ENCODE results near the gene SDC3.

SDC3 gene

DNA sequence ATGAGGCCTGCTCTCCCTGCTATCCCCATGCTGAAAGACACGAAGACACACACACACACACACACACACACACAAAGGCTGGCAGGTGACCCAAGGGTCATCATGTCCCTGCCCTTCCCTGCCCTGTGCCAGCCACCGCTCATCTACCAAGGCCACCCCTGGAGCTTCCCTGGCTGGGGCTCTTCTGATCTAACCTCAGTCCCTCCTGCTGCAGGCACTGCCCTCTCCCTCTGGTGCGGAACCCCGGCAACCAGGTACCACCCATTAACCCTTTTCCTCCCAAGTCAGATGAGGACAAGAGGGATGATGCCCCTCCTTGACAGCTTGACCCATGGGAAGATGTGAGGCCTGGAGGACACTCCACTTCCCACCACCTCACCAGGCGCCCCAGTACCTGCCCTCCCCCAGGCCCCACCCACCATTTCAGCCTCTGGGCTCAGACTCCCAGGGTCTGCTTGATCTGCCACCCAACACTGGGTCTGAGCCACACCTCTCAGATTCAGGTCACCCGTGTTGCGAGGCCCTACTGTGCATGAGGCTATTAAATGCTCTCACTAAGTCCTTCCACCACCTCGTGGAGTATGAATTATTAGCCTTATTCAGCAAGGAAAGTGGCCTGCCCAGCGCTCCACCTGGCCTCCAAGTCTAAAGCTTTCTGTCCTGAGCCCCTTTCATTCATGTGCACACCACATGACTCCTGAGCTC is 2.5 kb downstream of the SDC3 start:
- Mint-ChIP-seq H3K4me3 (no peak overlapping the region), H3K36me3 (no peaks in the 10 kb centered on the region), H3K27ac (no peak overlapping the region), H3K4me1 (peaks cover 14% of the 10 kb centered on the region), H3K9me3 (no peaks in the 10 kb centered on the region), H3K27me3 (peaks cover 77% of the 10 kb centered on the region)
- CTCF ChIA-PET, result interaction anchor here (1.3 to 2.3 kb wide), 3 partner anchors 104 to 185 kb away, joined by 3 to 12 read pairs (median 5); no protein-coding TSS in a partner anchor
- no peak for DNase-seq

DNA sequence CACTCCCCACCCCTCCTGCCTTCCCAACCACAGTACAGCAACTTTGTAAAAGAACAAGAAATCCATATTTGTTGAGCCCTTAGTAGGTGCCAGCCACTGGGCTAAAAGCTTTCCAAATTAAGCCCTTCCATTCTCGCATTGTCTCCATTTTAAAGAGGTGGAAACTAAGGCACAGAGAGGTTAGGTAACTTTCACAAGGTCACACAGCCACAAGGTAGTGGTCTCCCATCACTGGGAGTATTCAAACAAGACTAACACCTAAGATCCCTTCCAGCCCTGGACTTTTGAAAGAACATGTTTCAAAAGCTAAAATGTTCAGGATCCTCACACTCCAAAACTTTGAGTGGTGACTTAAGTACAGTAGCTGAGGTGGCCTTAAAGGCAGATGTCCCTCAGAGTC is 3.2 kb downstream of the SDC3 start:
- peaks cover 14% of the 10 kb centered on the region for H3K4me1 Mint-ChIP-seq
- no peak for DNase-seq
- H3K9me3 Mint-ChIP-seq, result no peaks in the 10 kb centered on the region
- no peak overlapping the region for H3K4me3 Mint-ChIP-seq
- H3K36me3 Mint-ChIP-seq, result no peaks in the 10 kb centered on the region
- H3K27me3 Mint-ChIP-seq, result peaks cover 73% of the 10 kb centered on the region
- CTCF ChIA-PET, result interaction anchor here (1.8 to 2.3 kb wide), 3 partner anchors 103 to 184 kb away, joined by 5 to 12 read pairs (median 5); no protein-coding TSS in a partner anchor
- no peak overlapping the region for H3K27ac Mint-ChIP-seq

DNA sequence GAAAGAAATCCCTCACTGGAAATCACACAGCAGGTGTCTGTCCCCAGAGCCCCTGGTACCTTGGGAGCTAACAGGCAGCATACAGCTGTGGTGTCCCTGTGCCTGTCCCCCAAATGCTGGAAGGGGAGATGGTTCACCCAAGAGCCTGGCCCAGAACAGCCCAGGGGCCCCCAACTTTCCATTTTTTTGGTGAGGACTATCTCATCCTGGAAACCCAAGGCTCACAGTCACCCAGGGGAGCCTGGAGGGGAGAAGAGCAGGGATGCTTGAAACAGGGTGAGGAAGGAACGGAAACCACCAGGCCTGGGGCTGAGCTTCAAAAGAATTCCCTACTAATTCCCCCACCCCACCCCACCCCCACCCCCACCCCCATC is 3.6 kb downstream of the SDC3 start:
- no peak for DNase-seq
- Mint-ChIP-seq H3K27ac (no peak overlapping the region), H3K9me3 (no peaks in the 10 kb centered on the region), H3K36me3 (no peaks in the 10 kb centered on the region), H3K4me3 (no peak overlapping the region), H3K27me3 (peaks cover 69% of the 10 kb centered on the region), H3K4me1 (peaks cover 14% of the 10 kb centered on the region)
- CTCF ChIA-PET, result interaction anchor here (0.7 to 2.3 kb wide), 6 partner anchors 24 to 184 kb away, joined by 3 to 12 read pairs (median 4); no protein-coding TSS in a partner anchor

DNA sequence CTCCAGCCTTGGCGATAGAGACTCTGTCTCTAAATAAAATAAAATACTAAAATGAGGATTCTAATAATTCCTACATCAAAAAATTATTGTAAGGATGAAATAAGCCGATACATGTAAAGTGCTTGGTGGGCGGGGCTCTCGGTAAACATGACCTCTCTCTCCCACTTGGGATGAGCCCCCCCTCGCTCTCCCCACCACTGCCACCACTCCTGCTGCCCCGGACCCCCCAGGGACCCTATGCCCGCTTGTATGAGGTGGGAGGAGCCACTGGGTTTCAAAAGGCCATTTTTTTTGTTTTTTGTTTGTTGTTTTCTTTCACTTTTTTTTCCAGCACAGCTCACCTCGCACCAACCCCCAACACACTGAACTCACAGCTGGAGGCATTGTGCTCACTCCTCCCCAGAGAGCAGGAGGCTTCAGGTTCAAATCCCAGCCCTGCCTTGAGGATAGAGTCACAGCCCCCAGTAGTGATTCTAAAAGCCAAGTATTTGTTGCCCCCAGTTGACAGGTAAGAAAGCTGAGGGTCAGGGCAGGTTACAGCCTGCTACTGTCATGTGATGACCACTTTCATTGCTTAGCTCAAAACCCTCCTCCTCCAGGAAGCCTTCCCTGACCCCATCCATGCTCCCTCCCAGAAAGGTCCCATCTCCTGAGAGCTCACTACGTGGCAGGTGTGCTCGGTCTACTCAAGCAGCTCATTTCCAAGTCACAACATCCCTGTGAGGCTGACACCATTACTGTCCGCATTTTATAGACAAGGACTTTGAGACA is 4.2 kb downstream of the SDC3 start:
- no peak for DNase-seq
- Mint-ChIP-seq H3K4me1 (peaks cover 11% of the 10 kb centered on the region), H3K9me3 (no peaks in the 10 kb centered on the region), H3K27me3 (peaks cover 63% of the 10 kb centered on the region), H3K27ac (no peak overlapping the region), H3K36me3 (no peaks in the 10 kb centered on the region), H3K4me3 (no peak overlapping the region)
- CTCF ChIA-PET, result interaction anchor here (0.5 to 2.3 kb wide), 7 partner anchors 9 to 183 kb away, joined by 3 to 12 read pairs (median 3); no protein-coding TSS in a partner anchor

DNA sequence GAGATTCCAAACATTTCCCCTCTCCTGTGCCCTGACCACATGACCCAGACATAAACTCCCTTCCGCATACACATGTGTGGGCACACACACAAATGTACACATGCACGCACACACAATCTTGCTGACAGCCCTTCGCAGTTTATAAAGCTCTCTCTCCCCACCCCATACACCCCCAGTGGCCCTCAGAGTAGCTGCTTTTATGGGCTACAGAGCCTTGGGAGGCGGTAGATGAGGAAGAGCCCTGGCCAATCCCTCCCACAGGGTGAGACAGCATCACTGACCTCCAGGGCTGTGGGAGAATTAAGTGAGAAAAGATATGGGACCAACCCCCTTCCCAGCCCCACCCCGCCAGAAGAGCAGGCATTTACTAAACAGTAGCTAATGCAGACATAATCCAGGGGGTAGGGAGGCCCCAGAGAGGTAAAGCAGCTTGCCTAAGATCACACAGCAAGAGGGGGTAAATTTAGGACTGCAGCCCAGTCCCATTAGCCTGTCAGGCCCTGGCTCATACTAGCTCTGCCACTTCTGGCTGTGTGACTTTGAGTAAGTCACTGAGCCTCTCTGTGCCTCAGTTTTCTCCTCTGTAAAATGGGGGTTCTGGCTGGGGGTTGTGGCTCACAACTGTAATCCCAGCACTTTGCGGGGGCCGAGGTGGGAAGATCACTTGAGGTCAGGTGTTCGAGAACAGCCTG is 5.1 kb downstream of the SDC3 start:
- H3K9me3 Mint-ChIP-seq, result no peaks in the 10 kb centered on the region
- H3K27ac Mint-ChIP-seq, result no peak overlapping the region
- H3K36me3 Mint-ChIP-seq, result no peaks in the 10 kb centered on the region
- H3K4me3 Mint-ChIP-seq, result no peak overlapping the region
- H3K4me1 Mint-ChIP-seq, result peaks cover 6% of the 10 kb centered on the region
- CTCF ChIA-PET, result interaction anchor here (1.0 kb wide), 1 partner anchor 120 kb away, joined by 3 read pairs; no protein-coding TSS in a partner anchor
- peaks cover 59% of the 10 kb centered on the region for H3K27me3 Mint-ChIP-seq
- no peak for DNase-seq

DNA sequence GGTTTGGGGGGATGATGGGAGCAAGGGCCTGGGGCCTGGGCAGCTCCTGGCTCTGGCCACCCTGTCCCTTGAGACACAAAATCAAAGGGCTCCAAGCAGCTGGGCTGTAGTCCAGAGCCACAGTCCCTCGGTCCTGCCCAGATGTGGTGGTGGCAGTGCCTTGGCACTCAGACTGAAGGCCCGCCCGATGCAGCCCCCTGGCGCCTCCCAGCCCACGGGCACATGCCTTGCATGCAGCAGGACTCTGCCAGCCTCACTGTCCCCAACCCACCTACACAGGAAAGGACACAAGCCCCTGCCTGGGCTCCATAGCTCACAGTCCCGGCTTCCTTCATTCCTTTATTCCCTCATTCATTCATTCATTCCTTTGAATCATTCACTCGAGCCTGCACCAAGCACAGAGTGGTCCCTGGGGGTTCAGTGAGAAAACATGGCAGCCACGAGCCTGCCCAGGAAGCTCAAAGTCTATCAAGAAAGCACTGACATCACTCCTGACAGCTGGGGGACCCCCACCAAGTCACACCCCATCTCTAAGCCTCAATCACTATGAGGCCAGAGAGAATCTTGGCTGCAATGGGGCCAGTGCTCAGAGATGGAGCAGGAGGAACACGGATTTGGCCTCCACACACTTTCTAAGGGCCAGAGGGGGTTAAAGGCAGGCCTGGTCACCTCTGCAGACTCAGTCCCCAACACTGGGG is 5.8 kb downstream of the SDC3 start:
- no peak overlapping the region for H3K27ac Mint-ChIP-seq
- H3K27me3 Mint-ChIP-seq, result peaks cover 55% of the 10 kb centered on the region
- H3K4me1 Mint-ChIP-seq, result peaks cover 5% of the 10 kb centered on the region
- no peaks in the 10 kb centered on the region for H3K36me3 Mint-ChIP-seq
- CTCF ChIA-PET, result no interaction called here
- no peak overlapping the region for H3K4me3 Mint-ChIP-seq
- peak; percentile 15 for DNase-seq
- H3K9me3 Mint-ChIP-seq, result no peaks in the 10 kb centered on the region

DNA sequence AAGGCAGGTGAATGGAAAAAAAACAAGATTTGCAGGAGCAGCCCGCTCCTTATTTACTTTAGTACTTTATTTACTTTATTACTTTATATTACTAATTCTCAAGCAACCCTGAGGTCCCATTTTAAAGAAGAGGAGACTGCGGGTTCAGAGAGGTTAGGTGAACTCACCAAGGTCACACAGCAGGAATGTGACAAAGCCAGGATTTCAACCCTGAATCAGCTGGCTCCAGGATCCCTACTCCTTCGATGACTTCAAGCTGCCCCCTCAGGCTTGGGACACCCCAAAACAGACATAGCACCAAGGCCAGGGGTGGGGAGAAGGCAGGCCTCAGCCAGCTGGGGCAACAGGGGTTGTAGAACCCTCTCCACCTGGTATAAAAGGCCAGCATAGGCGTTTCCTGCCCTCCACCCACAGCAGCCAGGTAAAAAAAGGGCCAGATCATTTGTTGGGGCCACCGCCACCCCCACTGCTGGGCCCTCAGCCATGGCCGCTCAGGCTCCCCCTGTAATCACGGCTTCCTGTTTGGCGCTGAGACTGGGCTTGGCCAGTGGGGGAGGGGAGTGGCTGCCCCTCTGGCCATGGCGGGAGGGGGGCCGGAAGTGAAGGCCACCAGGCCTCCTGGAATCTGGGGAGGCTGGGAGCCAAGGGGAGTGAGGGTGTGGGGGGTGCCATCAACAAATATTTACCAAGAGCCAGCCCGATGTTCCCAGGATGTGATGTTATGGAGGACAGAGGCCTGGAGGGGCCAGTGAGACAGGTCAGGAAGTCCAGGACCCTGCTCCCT is 6.6 kb downstream of the SDC3 start:
- DNase-seq, result peak; percentile 19
- H3K4me3 Mint-ChIP-seq, result no peak overlapping the region
- H3K9me3 Mint-ChIP-seq, result no peaks in the 10 kb centered on the region
- no peaks in the 10 kb centered on the region for H3K36me3 Mint-ChIP-seq
- H3K27ac Mint-ChIP-seq, result no peak overlapping the region
- CTCF ChIA-PET, result interaction anchor here (1.4 kb wide), 1 partner anchor 100 kb away, joined by 3 read pairs; no protein-coding TSS in a partner anchor
- H3K27me3 Mint-ChIP-seq, result peaks cover 48% of the 10 kb centered on the region
- H3K4me1 Mint-ChIP-seq, result no peaks in the 10 kb centered on the region

DNA sequence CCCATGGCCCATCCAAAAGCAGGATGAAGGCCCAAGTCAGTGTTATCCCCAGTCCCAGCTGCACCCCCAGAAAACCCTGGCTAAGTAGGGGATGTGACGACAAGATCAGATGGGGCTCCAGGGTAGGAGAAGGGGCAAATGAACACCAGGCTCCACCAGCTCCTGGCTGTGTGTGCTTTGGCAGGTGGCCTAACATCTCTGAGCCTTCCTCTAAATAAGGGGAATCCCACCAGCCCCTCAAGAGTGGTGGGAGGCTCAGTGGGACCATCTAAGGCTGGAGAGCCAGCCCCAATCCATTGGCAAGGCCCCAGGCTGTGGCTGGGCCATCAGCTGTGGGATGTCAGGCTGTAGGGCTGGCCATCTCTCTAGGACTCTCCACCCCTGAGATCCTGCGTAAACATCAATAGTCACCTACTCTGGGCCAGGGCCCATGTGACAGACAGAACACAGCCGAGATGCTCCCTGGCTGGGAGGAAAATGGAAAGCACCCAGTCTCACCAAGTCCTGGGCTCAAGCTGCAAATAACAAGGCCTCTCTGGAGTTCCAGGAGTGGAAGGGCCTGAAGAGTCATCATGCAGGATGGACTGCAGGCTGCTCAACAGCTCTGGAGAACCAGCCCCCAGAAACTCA is 7.5 kb downstream of the SDC3 start:
- H3K9me3 Mint-ChIP-seq, result no peaks in the 10 kb centered on the region
- no peaks in the 10 kb centered on the region for H3K36me3 Mint-ChIP-seq
- DNase-seq, result no peak
- no peak overlapping the region for H3K4me3 Mint-ChIP-seq
- H3K4me1 Mint-ChIP-seq, result no peaks in the 10 kb centered on the region
- CTCF ChIA-PET, result interaction anchor here (1.4 kb wide), 1 partner anchor 99 kb away, joined by 3 read pairs; no protein-coding TSS in a partner anchor
- H3K27ac Mint-ChIP-seq, result no peak overlapping the region
- peaks cover 38% of the 10 kb centered on the region for H3K27me3 Mint-ChIP-seq

DNA sequence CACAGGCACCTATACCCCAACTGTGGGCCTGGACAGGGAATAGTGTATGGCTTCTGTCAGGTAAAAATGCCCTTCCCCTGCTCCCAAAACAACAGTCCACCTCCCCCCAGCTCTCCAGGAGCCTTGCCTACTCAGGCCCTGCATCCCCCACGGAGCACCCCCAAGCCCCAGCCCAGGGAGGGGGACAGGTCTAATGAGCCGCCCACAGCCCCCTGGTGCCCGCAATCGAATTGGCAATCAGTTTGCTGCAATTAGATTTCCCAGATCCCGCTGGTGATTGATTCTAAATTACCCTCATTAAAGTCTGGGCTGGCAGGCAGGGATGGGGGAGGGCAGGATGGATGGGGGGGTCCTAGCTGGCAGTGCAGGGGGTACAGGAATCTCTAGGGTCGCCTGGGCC is 8.1 kb downstream of the SDC3 start:
- Mint-ChIP-seq H3K27me3 (peaks cover 34% of the 10 kb centered on the region), H3K4me1 (no peaks in the 10 kb centered on the region), H3K9me3 (no peaks in the 10 kb centered on the region), H3K36me3 (no peaks in the 10 kb centered on the region), H3K4me3 (no peak overlapping the region), H3K27ac (no peak overlapping the region)
- no peak for DNase-seq
- CTCF ChIA-PET, result interaction anchor here (1.4 kb wide), 1 partner anchor 99 kb away, joined by 3 read pairs; no protein-coding TSS in a partner anchor

DNA sequence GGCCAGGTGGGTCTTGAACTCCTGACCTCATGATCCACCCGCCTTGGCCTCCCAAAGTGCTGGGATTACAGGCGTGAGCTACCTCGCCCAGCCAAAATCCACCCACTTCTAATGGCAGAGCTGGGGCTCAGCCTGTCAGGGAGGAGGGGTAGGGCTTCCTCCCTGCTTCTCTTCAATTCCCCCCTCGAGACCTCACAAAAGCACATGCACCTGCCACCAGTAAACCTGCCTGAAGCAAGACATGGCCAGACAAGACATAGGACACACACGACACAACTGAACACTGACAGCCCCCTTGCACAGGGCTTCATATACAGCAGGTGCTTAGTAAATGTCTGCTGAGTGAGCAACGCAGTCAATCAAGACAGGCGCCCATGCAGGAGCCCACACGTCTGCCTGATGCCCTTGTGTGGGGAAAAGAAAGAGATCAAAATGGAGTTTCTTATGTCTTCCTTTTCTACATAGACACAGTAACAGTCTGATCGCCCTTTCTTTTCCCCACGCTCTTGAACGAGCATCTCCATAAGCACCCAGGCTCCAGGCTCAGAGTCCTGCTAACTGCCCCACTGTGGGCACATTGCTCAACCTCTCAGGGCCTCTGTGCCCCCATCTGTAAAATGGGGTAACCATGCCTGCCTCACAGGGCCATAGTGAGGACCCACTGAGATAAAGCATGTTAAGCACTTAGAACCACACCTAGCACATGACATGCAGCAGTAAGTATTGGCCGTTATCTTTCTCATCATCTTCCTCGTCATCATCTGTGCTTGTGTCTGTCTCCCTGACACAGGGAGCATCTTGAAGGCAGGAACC is 8.8 kb downstream of the SDC3 start:
- CTCF ChIA-PET, result no interaction called here
- no peak for DNase-seq
- H3K36me3 Mint-ChIP-seq, result no peaks in the 10 kb centered on the region
- H3K4me1 Mint-ChIP-seq, result no peaks in the 10 kb centered on the region
- H3K27ac Mint-ChIP-seq, result peak overlapping the region; percentile 17
- H3K9me3 Mint-ChIP-seq, result no peaks in the 10 kb centered on the region
- H3K27me3 Mint-ChIP-seq, result peaks cover 35% of the 10 kb centered on the region
- no peak overlapping the region for H3K4me3 Mint-ChIP-seq

DNA sequence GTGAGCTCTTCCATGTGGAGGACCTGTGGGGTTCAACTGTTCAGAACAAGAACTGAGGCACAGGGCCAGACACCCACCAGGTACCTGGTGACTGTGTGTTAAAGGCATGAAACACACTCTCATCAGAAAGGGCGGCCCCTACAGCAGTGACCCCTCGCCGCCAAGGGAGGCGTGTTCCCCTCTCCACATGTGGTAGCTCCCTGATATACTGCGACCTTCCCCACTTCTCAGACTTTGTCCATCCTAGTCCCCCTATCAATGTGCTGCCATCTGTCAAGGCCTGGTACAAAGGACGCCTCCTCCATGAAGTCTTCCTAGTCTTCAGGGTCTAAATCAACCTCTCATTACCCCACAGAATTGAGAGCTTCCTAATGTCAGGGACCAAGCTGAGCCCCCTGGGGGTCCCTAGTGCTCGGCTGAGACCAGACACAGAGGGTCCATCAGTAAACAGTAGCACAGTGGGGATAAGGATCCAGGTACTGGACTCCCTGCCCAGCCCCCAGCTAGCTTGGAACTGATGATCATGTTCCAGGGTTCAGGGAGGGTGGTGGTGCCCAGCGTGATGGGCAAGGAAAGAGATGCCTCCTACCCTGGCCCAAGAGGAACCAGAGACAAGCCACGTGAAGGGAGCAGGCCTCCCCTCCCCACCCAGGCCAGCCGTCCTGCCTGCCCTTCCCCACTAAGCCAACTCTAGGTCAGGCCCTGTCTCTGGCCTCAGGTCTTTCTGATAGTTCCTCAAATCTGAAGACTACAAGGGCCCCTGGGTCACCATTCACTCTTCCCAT is 10.3 kb downstream of the SDC3 start:
- no peak for DNase-seq
- Mint-ChIP-seq H3K27me3 (peaks cover 31% of the 10 kb centered on the region), H3K36me3 (no peaks in the 10 kb centered on the region), H3K27ac (no peak overlapping the region), H3K4me3 (no peak overlapping the region), H3K4me1 (no peaks in the 10 kb centered on the region), H3K9me3 (no peaks in the 10 kb centered on the region)
- CTCF ChIA-PET, result interaction anchor here (1.2 kb wide), 1 partner anchor 12 kb away, joined by 3 read pairs; no protein-coding TSS in a partner anchor
